Measurements from ENCODE around the gene BCL2L11.

BCL2L11 gene

DNA sequence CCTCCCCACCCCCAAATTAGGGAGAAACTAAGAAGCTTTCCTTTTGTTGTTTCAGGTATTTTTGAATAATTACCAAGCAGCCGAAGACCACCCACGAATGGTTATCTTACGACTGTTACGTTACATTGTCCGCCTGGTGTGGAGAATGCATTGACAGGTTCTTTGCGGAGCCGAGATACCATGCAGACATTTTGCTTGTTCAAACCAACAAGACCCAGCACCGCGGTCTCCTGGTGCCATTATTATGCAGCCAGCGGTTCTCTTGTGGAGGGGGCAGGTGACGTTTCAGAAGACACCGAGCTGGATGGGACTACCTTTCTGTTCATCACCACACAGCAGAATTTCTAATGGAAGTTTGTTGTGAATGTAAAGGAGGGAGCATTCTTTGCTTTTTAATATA lies 43.4 kb downstream of the BCL2L11 start:
- DNase-seq (ENCODE audit: low read depth), result no peak
- TF ChIP-seq CTCF (conservative IDR thresholded peaks at IDR 0.05; ENCODE audit: low read length), result no peak
- no peak overlapping the region for H3K4me3 ChIP-seq (ENCODE audit: low read length)

DNA sequence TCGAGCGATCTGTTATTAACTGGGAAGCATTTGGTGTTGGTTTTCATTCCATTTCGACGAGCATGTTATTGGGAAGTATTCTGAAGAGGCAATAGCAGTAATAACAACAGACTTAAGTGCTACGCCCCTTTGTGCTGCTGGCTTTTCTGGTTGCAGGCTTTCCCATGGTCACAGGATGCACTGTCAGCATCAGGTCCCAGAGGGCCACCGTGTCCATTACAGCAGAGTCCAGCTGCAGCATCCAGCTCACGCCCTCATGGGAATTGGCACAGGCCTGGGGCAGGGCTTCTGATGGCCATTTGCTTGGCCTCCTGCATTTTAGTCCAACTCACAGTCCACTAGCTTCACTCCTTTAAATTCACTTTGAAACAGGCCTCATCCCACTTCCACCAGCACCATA lies 44.4 kb downstream of the BCL2L11 start:
- DNase-seq (ENCODE audit: low read depth), result no peak
- no peak overlapping the region for H3K4me3 ChIP-seq (ENCODE audit: low read length)
- TF ChIP-seq CTCF (conservative IDR thresholded peaks at IDR 0.05; ENCODE audit: low read length), result no peak

DNA sequence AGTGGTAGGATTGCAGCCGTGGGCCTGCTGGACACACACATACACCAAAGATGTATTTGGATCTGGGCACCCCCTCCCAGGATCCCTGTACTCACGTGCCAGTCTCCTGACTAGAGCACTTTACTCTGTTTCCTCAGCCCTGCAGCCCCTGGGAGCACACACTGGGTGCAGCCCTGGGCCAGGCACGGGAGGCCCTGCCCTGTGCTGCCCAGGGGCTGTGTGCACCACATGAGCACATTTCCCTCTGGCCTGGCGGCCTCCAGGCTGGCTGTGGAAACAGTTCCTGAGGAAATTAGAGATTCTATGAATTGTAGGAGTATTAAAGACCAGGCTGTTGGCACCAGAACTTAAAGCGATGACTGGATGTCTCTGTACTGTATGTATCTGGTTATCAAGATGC lies 45.4 kb downstream of the BCL2L11 start:
- H3K4me3 ChIP-seq (ENCODE audit: low read length), result no peak overlapping the region
- no peak for TF ChIP-seq CTCF (conservative IDR thresholded peaks at IDR 0.05; ENCODE audit: low read length)
- no peak for DNase-seq (ENCODE audit: low read depth)

DNA sequence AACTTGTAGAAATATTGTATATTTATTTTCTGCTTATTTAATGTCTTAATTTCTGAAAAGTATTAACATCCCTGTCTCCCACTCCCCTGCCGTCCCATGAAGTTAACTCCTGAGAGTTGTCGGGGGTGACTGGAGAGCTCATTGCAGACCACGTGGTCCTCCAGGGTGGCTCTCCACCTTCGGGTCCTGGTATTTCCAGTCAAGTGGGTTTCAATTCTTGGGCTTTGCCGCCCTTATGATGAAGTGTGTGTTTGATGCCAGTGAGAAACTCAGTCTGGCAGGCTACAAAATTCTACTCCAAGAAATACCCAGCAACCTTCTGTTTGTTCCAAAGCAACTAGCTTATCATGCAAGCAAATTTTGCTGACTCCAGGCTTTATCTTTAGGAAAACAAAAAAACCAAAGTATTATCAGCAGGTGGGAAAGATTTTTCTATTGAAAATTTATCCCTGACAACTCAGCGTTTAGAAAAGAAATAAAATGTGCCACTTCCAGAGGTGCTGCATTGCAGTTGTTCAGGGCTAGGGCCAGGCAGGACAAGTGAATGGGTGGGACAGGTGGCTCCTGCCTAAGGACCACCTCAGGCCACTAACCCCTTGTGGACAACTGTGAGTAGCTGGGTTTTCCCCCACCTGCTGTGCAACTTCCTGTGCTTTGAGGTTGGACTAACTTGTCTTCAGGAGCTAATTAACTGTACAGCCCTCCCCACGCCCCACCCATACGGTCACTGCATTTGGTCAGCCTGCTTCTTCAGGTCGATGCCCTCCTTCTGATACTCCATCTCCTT lies 46.6 kb downstream of the BCL2L11 start:
- no peak for TF ChIP-seq CTCF (conservative IDR thresholded peaks at IDR 0.05; ENCODE audit: low read length)
- H3K4me3 ChIP-seq (ENCODE audit: low read length), result no peak overlapping the region
- DNase-seq (ENCODE audit: low read depth), result no peak

- TF ChIP-seq CTCF (conservative IDR thresholded peaks at IDR 0.05; ENCODE audit: low read length), result no peak
- no peak for DNase-seq (ENCODE audit: low read depth)
- no peak overlapping the region for H3K4me3 ChIP-seq (ENCODE audit: low read length)
These were observed 47.1 kb downstream of the BCL2L11 start for GRCh38 chr2:111167863-111168162.

- no peak overlapping the region for H3K4me3 ChIP-seq (ENCODE audit: low read length)
- DNase-seq (ENCODE audit: low read depth), result peak; percentile 66
These were observed 48.0 kb downstream of the BCL2L11 start for GRCh38 chr2:111168528-111169239.

More at GRCh38 chr2:111168528-111169239, 48.0 kb downstream of the BCL2L11 start:
- no peak for TF ChIP-seq CTCF (conservative IDR thresholded peaks at IDR 0.05; ENCODE audit: low read length)
